SIG-M5 treated with dmso at 0.1 percent for 504 hours (cell line): ENCODE measurements around the gene PAQR3.

Experiments
- DNase-seq: peaks from one replicate; lab custom pipeline; 2025; ENCODE audit not compliant: unreplicated experiment; lab: John Stamatoyannopoulos, UW

Gene PAQR3

GRCh38 chr4:78863254-78863869, 75.9 kb downstream of the PAQR3 start:
- DNase-seq: no peak

DNA sequence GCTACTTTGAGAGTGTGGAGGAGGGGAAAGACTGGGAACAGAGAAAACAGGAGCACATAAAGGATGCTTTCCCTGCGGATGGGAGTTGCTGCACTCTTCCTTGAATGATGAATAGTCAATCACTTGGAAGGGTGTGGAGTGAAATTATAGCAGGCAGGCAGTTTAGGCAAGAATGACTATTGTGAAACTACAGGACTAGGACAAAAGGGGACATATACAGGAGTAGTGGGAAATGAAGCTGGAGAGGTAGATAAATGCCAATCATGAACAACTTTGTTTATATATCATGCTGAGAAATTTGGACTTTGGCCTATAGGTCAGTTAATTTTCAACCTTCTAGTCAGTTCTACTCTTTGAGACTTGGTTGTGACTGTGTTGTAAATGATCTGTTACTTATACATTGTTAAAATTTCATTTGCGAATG, 76.9 kb downstream of the PAQR3 start:
- no peak for DNase-seq
